HepG2 (cell line): ENCODE data around the gene NXPE3. TPM values are rescaled to one million over a fixed set of nuclear protein-coding genes. Genes with fewer than 3 reads are reported as not detected.

Experiments used
- ATAC-seq: fragments of 200-7000 bp; cut with Tn5 transposase; 3 replicates; pipeline ENCODE4 v1.9.1; 2020; ENCODE audit warnings: mild to moderate bottlenecking, moderate library complexity
- BruUV-seq: library from RNA; stranded (reverse); fragments of 400-500 nt; replicated peaks from 2 replicates; lab custom pipeline; 2021; lab: Mats Ljungman, UMichigan
- CTCF ChIA-PET: fragments of 300-600 bp; formaldehyde crosslinking; extraction: SDS; loops from one replicate; lab custom pipeline; 2021; ENCODE audit warnings: low total read pairs, inconsistent platforms, low intra/inter-chr PET ratio; lab: Yijun Ruan, JAX
- POLR2A ChIA-PET: fragments of 350-600 bp; sonication (Branson Sonifier 250); formaldehyde crosslinking; loops from one replicate; lab custom pipeline; 2020; ENCODE audit warnings: antibody characterized with exemption, inconsistent platforms; lab: Yijun Ruan, JAX
- DNase-seq: peaks from one replicate; pipeline ENCODE4 v3.0.0-alpha.2; 2015; ENCODE audit warnings: low spot score
- FAIRE-seq: peaks from 3 replicates; lab custom pipeline; 2011; peaks lifted over from hg19 to GRCh38; lab: Jason Lieb, UNC
- H2AFZ ChIP-seq: one replicate; pipeline ENCODE4 v1.6.1; 2011; ENCODE audit warnings: low read length, inconsistent platforms
- H3K27ac ChIP-seq: fragments of 300-600 bp; 3 replicates; pipeline ENCODE4 v1.8.0; 2011; ENCODE audit warnings: mixed run types, mild to moderate bottlenecking, mixed read lengths, low read length, inconsistent platforms; ENCODE audit not compliant: insufficient read depth; ENCODE audit errors: extremely low read length
- H3K27me3 ChIP-seq, 2 experiments: fragments of 200-600 bp in 1 of 2; 2 replicates in 1 of 2; 3 replicates in 1 of 2; pipeline versions ENCODE4 v1.6.0 to v1.8.0; 2011; ENCODE audit warnings: low read length in 2 of 2, mild to moderate bottlenecking in 2 of 2, moderate library complexity in 2 of 2, inconsistent platforms in 1 of 2; ENCODE audit not compliant: insufficient read depth in 2 of 2, control insufficient read depth in 1 of 2
- H3K36me3 ChIP-seq, 2 experiments: fragments of 200-600 bp in 1 of 2; replicated peaks in 1 of 2; 2 replicates in 1 of 2; 3 replicates in 1 of 2; pipeline versions ENCODE4 v1.5.1 to v1.8.0; 2011; ENCODE audit warnings: low read length in 2 of 2, inconsistent platforms in 1 of 2; ENCODE audit not compliant: insufficient read depth in 2 of 2, control insufficient read depth in 1 of 2
- H3K4me1 ChIP-seq: 2 replicates; pipeline ENCODE4 v1.5.1; 2012; ENCODE audit warnings: low read length, inconsistent platforms; ENCODE audit not compliant: insufficient read depth
- H3K4me2 ChIP-seq: 2 replicates; pipeline ENCODE4 v1.6.0; 2011; ENCODE audit warnings: low read depth, low read length, inconsistent platforms
- H3K4me3 ChIP-seq, 3 experiments: fragments of 200-600 bp in 1 of 3; sonication (generic), shearing (Covaris generic) in 1 of 3; replicated peaks in 1 of 3; 2 replicates each; pipeline ENCODE4 v1.5.1; 2011 to 2016; ENCODE audit warnings: low read length in 3 of 3, inconsistent platforms in 2 of 3, low read depth in 2 of 3, mild to moderate bottlenecking in 2 of 3, control low read depth in 1 of 3, mixed read lengths in 1 of 3; ENCODE audit not compliant: insufficient read depth in 1 of 3
- H3K79me2 ChIP-seq: one replicate; pipeline ENCODE4 v1.6.1; 2011; ENCODE audit warnings: low read length, inconsistent platforms; ENCODE audit not compliant: insufficient read depth
- H3K9ac ChIP-seq: 2 replicates; pipeline ENCODE4 v1.6.0; 2011; ENCODE audit warnings: mild to moderate bottlenecking, low read depth, low read length, inconsistent platforms; ENCODE audit not compliant: insufficient read depth
- H3K9me3 ChIP-seq: 2 replicates; pipeline ENCODE4 v1.5.1; 2012; ENCODE audit warnings: mild to moderate bottlenecking, low read length
- H4K20me1 ChIP-seq: 2 replicates; pipeline ENCODE4 v1.6.0; 2011; ENCODE audit warnings: inconsistent platforms, mild to moderate bottlenecking, low read length, moderate library complexity; ENCODE audit not compliant: insufficient read depth
- CCDC6 ChIP-seq: sonication (generic); formaldehyde crosslinking; IDR thresholded peaks from 2 replicates; pipeline ENCODE4 v1.8.1; 2022; ENCODE audit warnings: mild to moderate bottlenecking, missing genetic modification reagents, moderate library complexity
- CREB1 ChIP-seq, 2 experiments: fragments of 450-650 bp in 1 of 2; IDR thresholded peaks; 2 replicates each; pipeline ENCODE4 v1.6.1; 2016 to 2017; ENCODE audit warnings: control low read depth in 1 of 2, mild to moderate bottlenecking in 1 of 2, missing compliant biosample characterization in 1 of 2, missing genetic modification characterization in 1 of 2
- EP300 ChIP-seq, 3 experiments: sonication (generic) in 1 of 3; formaldehyde crosslinking in 1 of 3; IDR thresholded peaks; 2 replicates each; pipeline versions ENCODE4 v1.5.1 to v1.6.1; 2011 to 2020; ENCODE audit warnings: low read depth in 2 of 3, low read length in 2 of 3, borderline replicate concordance in 1 of 3, improper control_type of control experiment in 1 of 3, mild to moderate bottlenecking in 1 of 3, missing genetic modification reagents in 1 of 3, moderate library complexity in 1 of 3
- NFKB2 ChIP-seq: sonication (generic); formaldehyde crosslinking; IDR thresholded peaks from 2 replicates; pipeline ENCODE4 v1.4.0; 2020; ENCODE audit warnings: missing genetic modification reagents, borderline replicate concordance
- PAXIP1 ChIP-seq: sonication (generic); formaldehyde crosslinking; conservative IDR thresholded peaks from 2 replicates; pipeline ENCODE4 v1.4.0; 2020; ENCODE audit warnings: mild to moderate bottlenecking, missing genetic modification reagents, moderate library complexity
- POLR2A ChIP-seq, 2 experiments: IDR thresholded peaks; 2 replicates each; pipeline ENCODE4 v1.6.1; 2011; ENCODE audit warnings: low read depth in 2 of 2, low read length in 2 of 2, mild to moderate bottlenecking in 1 of 2, moderate library complexity in 1 of 2; ENCODE audit not compliant: insufficient read depth in 1 of 2
- RARA ChIP-seq: IDR thresholded peaks from 2 replicates; pipeline ENCODE4 v1.6.1; 2016; ENCODE audit warnings: missing genetic modification reagents, missing compliant biosample characterization
- ZNF256 ChIP-seq: sonication (generic); formaldehyde crosslinking; conservative IDR thresholded peaks from 2 replicates; pipeline ENCODE4 v1.4.0; 2020; ENCODE audit warnings: missing genetic modification reagents
- ZNF446 ChIP-seq: sonication (generic); formaldehyde crosslinking; IDR thresholded peaks from 2 replicates; pipeline ENCODE4 v1.5.0; 2020; ENCODE audit warnings: mild to moderate bottlenecking, missing genetic modification reagents
- ZNF615 ChIP-seq: sonication (generic); formaldehyde crosslinking; IDR thresholded peaks from 2 replicates; pipeline ENCODE4 v1.5.0; 2020; ENCODE audit warnings: mild to moderate bottlenecking, missing genetic modification reagents, borderline replicate concordance
- ZSCAN22 ChIP-seq: sonication (generic); formaldehyde crosslinking; IDR thresholded peaks from 2 replicates; pipeline ENCODE4 v1.4.0; 2020; ENCODE audit warnings: mild to moderate bottlenecking, missing genetic modification reagents
- WGBS: methylation state at CpG from one replicate; pipeline ENCODE4 v1.1.6; 2017; ENCODE audit warnings: low lambda C conversion rate; 5-methylcytosine and 5-hydroxymethylcytosine counted together
- in situ Hi-C: cut with HindIII; loops from 2 replicates; pipeline ENCODE4 v1.10.0; 2017; ENCODE audit warnings: low pct_unique_long_range_greater_than_20kb; ENCODE audit not compliant: extremely low pct_ligation_motif_present
- intact Hi-C: fragments of 100-400 bp; cut with micrococcal nuclease; formaldehyde crosslinking; loops from one replicate; pipeline ENCODE4 v1.10.0; 2022; ENCODE audit not compliant: unreplicated experiment
- polyA plus RNA-seq, 8 experiments: library from polyadenylated mRNA; depleted of rRNA in 3 of 8; stranded (reverse) in 7 of 8; unstranded in 1 of 8; fragments of >200 nt; fragmentation: Illumina TruSeq in 4 of 8; extraction: Trizol in 4 of 8; gene quantifications; 2 replicates each; pipeline versions ENCODE4 v1.2.1 to v1.2.3, GENCODE V29; 2011 to 2016; ENCODE audit warnings: low read depth in 4 of 8, missing spikeins in 1 of 8, mixed read lengths in 1 of 8; ENCODE audit not compliant: insufficient read depth in 1 of 8
- total RNA-seq, 5 experiments: library from RNA; depleted of rRNA; stranded (reverse); fragments of >200 nt; fragmentation: Illumina TruSeq; extraction: Trizol; gene quantifications; 2 replicates each; pipeline ENCODE4 v1.2.3, GENCODE V29; 2016; ENCODE audit warnings: low read depth in 1 of 5

Gene NXPE3
- total and polyA plus RNA-seq, 2 of the 13 experiments (the other 11 are each of a cell fraction or from before 2014, with no cell fraction given) = 3.5 to 4.7 TPM

DNA sequence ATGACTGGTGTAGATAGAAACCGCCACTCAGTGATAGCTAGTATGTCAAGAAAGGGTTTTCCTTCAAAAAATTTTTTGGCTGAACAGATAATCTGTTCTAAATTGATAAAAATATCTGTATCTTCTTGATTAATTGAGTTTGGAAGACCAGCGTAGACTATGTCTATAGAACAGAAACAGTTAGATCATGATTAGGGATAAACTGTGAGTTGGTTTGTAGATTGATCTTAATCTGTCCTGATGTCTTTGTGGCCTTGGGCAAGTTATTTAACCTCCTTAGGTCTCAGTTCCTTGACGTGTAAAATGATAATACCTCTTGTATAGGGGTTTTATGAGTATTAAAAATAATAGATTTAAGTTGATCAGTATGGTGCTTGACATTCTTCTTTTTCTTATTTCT is 75.0 kb downstream of the NXPE3 start:
- no peak for FAIRE-seq
- no peak overlapping the region for H3K4me3 ChIP-seq
- CTCF ChIA-PET = no interaction called here

GRCh38 chr3:101854608-101855304 is 75.7 kb downstream of the NXPE3 start:
- in situ Hi-C loops (no loop called here), intact Hi-C loops (no loop called here)
- Histone ChIP-seq H2AFZ (no peak overlapping the region), H3K4me1 (peaks cover 62% of the 10 kb centered on the region), H4K20me1 (peaks cover 63% of the 10 kb centered on the region), H3K4me2 (peak overlapping the region; percentile 43), H3K27ac (no peak overlapping the region), H3K36me3 (peaks cover 33 to 73% of the 10 kb centered on the region in 2 experiments), H3K79me2 (peaks cover 26% of the 10 kb centered on the region), H3K4me3 (no peak overlapping the region; a peak in 1 of 6 replicates), H3K9ac (no peak overlapping the region), H3K9me3 (no peaks in the 10 kb centered on the region), H3K27me3 (no peaks in the 10 kb centered on the region; a peak in 1 of 5 replicates)
- ChIA-PET POLR2A (interaction anchor here (0.6 to 2.0 kb wide), 6 partner anchors 9 to 1784 kb away, joined by 3 to 15 read pairs (median 6); no protein-coding TSS in a partner anchor), CTCF (no interaction called here)
- no TSS peak for BruUV-seq
- DNase-seq (peak; percentile 35), FAIRE-seq (peak; percentile 60), ATAC-seq (peak; percentile 14; the same call in 2 of the 3 replicates)
- WGBS = 83% methylated on average over 2 of the region's 2 CpGs
- TF ChIP-seq ZNF446 (no peak), NFKB2 (CRISPR knock-in tag) (no peak), RARA (CRISPR knock-in tag) (peak; percentile 83), CREB1 (IDR thresholded peaks at IDR 0.05) (no peak), CREB1 (CRISPR knock-in tag; IDR thresholded peaks at IDR 0.05) (peak; percentile 61), PAXIP1 (CRISPR knock-in tag) (peak; percentile 74), CCDC6 (no peak; the same call in 1 of the 2 replicates), EP300 (IDR thresholded peaks at IDR 0.05; ENCODE audit: low read depth in 2 of 2, low read length in 2 of 2) (peak in 1 of 2 experiments; percentile 84; a peak in 2 of 4 replicates), EP300 (CRISPR knock-in tag; IDR thresholded peaks at IDR 0.05; ENCODE audit: borderline replicate concordance) (peak; percentile 39; the same call in 1 of the 2 replicates), ZSCAN22 (CRISPR knock-in tag) (no peak), ZNF256 (no peak)

More for the DNA sequence above, 75.0 kb downstream of the NXPE3 start:
- 86% methylated on average over 3 of the region's 3 CpGs for WGBS
- DNase-seq = no peak
- ATAC-seq = no peak
- Histone ChIP-seq H2AFZ (no peak overlapping the region), H3K4me1 (peaks cover 62% of the 10 kb centered on the region), H3K36me3 (peaks cover 29 to 66% of the 10 kb centered on the region in 2 experiments), H3K27ac (peak overlapping the region; percentile 6), H3K27me3 (no peaks in the 10 kb centered on the region; a peak in 1 of 5 replicates), H3K9me3 (no peaks in the 10 kb centered on the region), H4K20me1 (peaks cover 63% of the 10 kb centered on the region), H3K9ac (no peak overlapping the region), H3K79me2 (peaks cover 29% of the 10 kb centered on the region), H3K4me2 (peak overlapping the region; percentile 38)
- TF ChIP-seq ZNF615 (no peak), POLR2A (IDR thresholded peaks at IDR 0.05; ENCODE audit: insufficient read depth in 1 of 2, low read depth in 2 of 2, low read length in 2 of 2) (peak in 1 of 2 experiments; percentile 11; a peak in 1 of 4 replicates)
- POLR2A ChIA-PET = interaction anchor here (0.6 to 2.0 kb wide), 5 partner anchors 10 to 1783 kb away, joined by 3 to 15 read pairs (median 7); no protein-coding TSS in a partner anchor
- intact Hi-C loops = no loop called here
- BruUV-seq = no TSS peak
- in situ Hi-C loops = no loop called here
